ENCODE measurements around the gene CST9. TPM values are rescaled to one million over a fixed set of nuclear protein-coding genes. Genes with fewer than 3 reads are reported as not detected.

The CST9 gene
- total and polyA plus RNA-seq, 2 experiments from 2014 or later = not detected

- Histone ChIP-seq H4K20me1 (ENCODE audit: insufficient read depth, poor library complexity, severe bottlenecking) (no peaks in the 10 kb centered on the region), H3K4me1 (ENCODE audit: insufficient read depth) (no peaks in the 10 kb centered on the region), H3K36me3 (replicated peaks; ENCODE audit: insufficient read depth, low read depth) (no peaks in the 10 kb centered on the region), H3K79me2 (no peaks in the 10 kb centered on the region), H3K4me2 (no peak overlapping the region), H3K27ac (no peak overlapping the region), H3K27me3 (no peaks in the 10 kb centered on the region), H2AFZ (no peak overlapping the region), H3K4me3 (no peak overlapping the region), H3K9me3 (ENCODE audit: low read depth) (no peaks in the 10 kb centered on the region), H3K9me2 (replicated peaks; ENCODE audit: insufficient read depth) (no peaks in the 10 kb centered on the region)
- DNase-seq (ENCODE audit: low spot score) = no peak
- WGBS (ENCODE audit: low lambda C conversion rate, missing lambda C conversion rate) = 88% methylated on average over 1 of the region's 1 CpG
- no peak for TF ChIP-seq CTCF (IDR thresholded peaks at IDR 0.05; ENCODE audit: poor library complexity)
- no peak for TF ChIP-seq EZH2 (IDR thresholded peaks at IDR 0.05; ENCODE audit: borderline replicate concordance)
- no peak for TF ChIP-seq EZH2phosphoT487 (IDR thresholded peaks at IDR 0.05; ENCODE audit: low read depth, severe bottlenecking, unreplicated experiment)
Observed at GRCh38 chr20:23645575-23645974, 39.9 kb upstream of the CST9 start.

- 98% methylated on average over 7 of the region's 7 CpGs for WGBS (ENCODE audit: low lambda C conversion rate, missing lambda C conversion rate)
- Histone ChIP-seq H3K9me3 (ENCODE audit: low read depth) (no peaks in the 10 kb centered on the region), H3K4me2 (no peak overlapping the region)
Observed at GRCh38 chr20:23644164-23644563, 38.4 kb upstream of the CST9 start.

GRCh38 chr20:23643659-23644058, 37.9 kb upstream of the CST9 start:
- no peaks in the 10 kb centered on the region for H3K9me2 ChIP-seq (replicated peaks; ENCODE audit: insufficient read depth)
- no peak overlapping the region for H3K4me3 ChIP-seq
- no peaks in the 10 kb centered on the region for H3K36me3 ChIP-seq (replicated peaks; ENCODE audit: insufficient read depth, low read depth)
- no peak overlapping the region for H2AFZ ChIP-seq
- no peaks in the 10 kb centered on the region for H4K20me1 ChIP-seq (ENCODE audit: insufficient read depth, poor library complexity, severe bottlenecking)
- no peaks in the 10 kb centered on the region for H3K27me3 ChIP-seq
- no peaks in the 10 kb centered on the region for H3K9me3 ChIP-seq (ENCODE audit: low read depth)
- no peaks in the 10 kb centered on the region for H3K4me1 ChIP-seq (ENCODE audit: insufficient read depth)
- WGBS (ENCODE audit: low lambda C conversion rate, missing lambda C conversion rate) = 88% methylated on average over 6 of the region's 6 CpGs
- H3K27ac ChIP-seq = no peak overlapping the region
- TF ChIP-seq EZH2 (IDR thresholded peaks at IDR 0.05; ENCODE audit: borderline replicate concordance) (no peak), CTCF (IDR thresholded peaks at IDR 0.05; ENCODE audit: poor library complexity) (no peak), EZH2phosphoT487 (IDR thresholded peaks at IDR 0.05; ENCODE audit: low read depth, severe bottlenecking, unreplicated experiment) (no peak)
- H3K79me2 ChIP-seq = no peaks in the 10 kb centered on the region
- H3K4me2 ChIP-seq = no peak overlapping the region
- no peak for DNase-seq (ENCODE audit: low spot score)

More at GRCh38 chr20:23644164-23644563, 38.4 kb upstream of the CST9 start:
- no peaks in the 10 kb centered on the region for H3K4me1 ChIP-seq (ENCODE audit: insufficient read depth)
- H3K79me2 ChIP-seq = no peaks in the 10 kb centered on the region
- no peak overlapping the region for H3K4me3 ChIP-seq
- no peak overlapping the region for H3K27ac ChIP-seq
- no peaks in the 10 kb centered on the region for H3K9me2 ChIP-seq (replicated peaks; ENCODE audit: insufficient read depth)
- H3K27me3 ChIP-seq = no peaks in the 10 kb centered on the region
- TF ChIP-seq EZH2 (IDR thresholded peaks at IDR 0.05; ENCODE audit: borderline replicate concordance) = no peak
- no peak for TF ChIP-seq CTCF (IDR thresholded peaks at IDR 0.05; ENCODE audit: poor library complexity)
- TF ChIP-seq EZH2phosphoT487 (IDR thresholded peaks at IDR 0.05; ENCODE audit: low read depth, severe bottlenecking, unreplicated experiment) = no peak
- H3K36me3 ChIP-seq (replicated peaks; ENCODE audit: insufficient read depth, low read depth) = no peaks in the 10 kb centered on the region
- no peak for DNase-seq (ENCODE audit: low spot score)
- H2AFZ ChIP-seq = no peak overlapping the region
- no peaks in the 10 kb centered on the region for H4K20me1 ChIP-seq (ENCODE audit: insufficient read depth, poor library complexity, severe bottlenecking)

Measured in hepatocyte (in vitro differentiated cells).